ENCODE results near the gene MBTPS1.

DNA sequence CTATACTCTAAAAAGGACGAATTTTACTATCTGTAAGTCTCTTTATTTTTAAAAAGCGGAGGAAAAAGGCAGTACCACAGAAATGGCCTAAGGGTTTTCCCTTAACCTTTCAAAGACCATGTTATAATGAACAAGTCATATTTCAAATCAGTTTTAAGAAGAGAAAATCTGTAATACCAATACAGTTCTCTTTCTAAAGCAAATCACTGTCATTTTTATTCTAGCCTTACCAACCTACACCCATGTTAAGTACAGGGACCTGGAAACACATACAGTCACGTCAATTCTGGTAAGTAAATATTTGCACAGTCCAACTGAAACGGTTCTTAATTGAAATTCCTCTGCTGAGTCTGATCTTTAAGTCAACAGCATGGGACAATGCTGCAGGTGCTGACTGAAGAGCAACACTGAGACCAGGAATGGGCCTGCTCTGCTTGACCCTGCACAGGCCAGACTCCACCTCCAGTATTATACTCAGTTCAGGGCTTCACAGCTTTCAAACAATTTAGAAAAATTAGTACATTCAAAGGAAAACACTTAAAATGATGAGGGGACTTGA, 20.2 kb downstream of the MBTPS1 start:
- TF ChIP-seq CTCF (IDR thresholded peaks at IDR 0.05) (peak in 1 of 4 experiments; percentile 4), POLR2AphosphoS5 (IDR thresholded peaks at IDR 0.05) (peak; percentile 95)
